Measurements from ENCODE around the gene OR5V1. TPM values are rescaled to one million over a fixed set of nuclear protein-coding genes. Genes with fewer than 3 reads are reported as not detected.

Gene OR5V1
- total and polyA plus RNA-seq, 2 donors (not counting 1 experiment from before 2014, with no cell fraction given) = not detected

GRCh38 chr6:29345380-29345779 is 23.3 kb downstream of the OR5V1 start:
- DNase-seq (no peak), ATAC-seq (ENCODE audit: low read depth) (no peak)
- Histone ChIP-seq H3K4me3 (ENCODE audit: control extremely low read depth in 1 of 5, extremely low read depth in 1 of 5, insufficient read depth in 1 of 5, low read depth in 2 of 5, low read length in 4 of 5) (no peak overlapping the region), H3K36me3 (replicated peaks in 1 of 2; ENCODE audit: control extremely low read depth in 1 of 2, control insufficient read depth in 1 of 2, extremely low read depth in 1 of 2, insufficient read depth in 2 of 2, low read length in 1 of 2) (no peaks in the 10 kb centered on the region), H3K79me2 (ENCODE audit: control insufficient read depth, insufficient read depth, low read length) (no peaks in the 10 kb centered on the region), H3K9ac (ENCODE audit: low read length) (no peak overlapping the region), H3K9me3 (ENCODE audit: control extremely low read depth in 1 of 3, control insufficient read depth in 2 of 3, insufficient read depth in 1 of 3, low read length in 2 of 3) (peaks cover 0 to 2% (median 0%) of the 10 kb centered on the region in 3 donors), H3K4me2 (replicated peaks; ENCODE audit: low read depth, low read length, poor library complexity, severe bottlenecking) (no peak overlapping the region), H4K20me1 (ENCODE audit: control insufficient read depth, insufficient read depth, low read length, poor library complexity, severe bottlenecking) (no peaks in the 10 kb centered on the region), H2AFZ (ENCODE audit: insufficient read depth, low read depth, low read length, poor library complexity, severe bottlenecking) (no peak overlapping the region), H3K4me1 (ENCODE audit: control insufficient read depth in 2 of 2, insufficient read depth in 2 of 2, low read length in 2 of 2) (no peaks in the 10 kb centered on the region), H3K27me3 (replicated peaks in 1 of 4; ENCODE audit: control extremely low read depth in 1 of 4, control insufficient read depth in 3 of 4, insufficient read depth in 4 of 4, low read length in 3 of 4) (no peaks in the 10 kb centered on the region), H3K27ac (ENCODE audit: low read length in 2 of 2) (no peak overlapping the region)
- Mint-ChIP-seq H3K9me3 (ENCODE audit: insufficient read depth) (peaks cover 2% of the 10 kb centered on the region), H3K4me1 (no peaks in the 10 kb centered on the region), H3K27me3 (peaks cover 11% of the 10 kb centered on the region), H3K4me3 (no peak overlapping the region), H3K27ac (no peak overlapping the region)
- WGBS (ENCODE audit: insufficient coverage) = no CpG with 5 or more reads among the region's 3 CpGs
- ChIA-PET POLR2A (no interaction called here), CTCF (no interaction called here)
- TF ChIP-seq, protein P1, sequence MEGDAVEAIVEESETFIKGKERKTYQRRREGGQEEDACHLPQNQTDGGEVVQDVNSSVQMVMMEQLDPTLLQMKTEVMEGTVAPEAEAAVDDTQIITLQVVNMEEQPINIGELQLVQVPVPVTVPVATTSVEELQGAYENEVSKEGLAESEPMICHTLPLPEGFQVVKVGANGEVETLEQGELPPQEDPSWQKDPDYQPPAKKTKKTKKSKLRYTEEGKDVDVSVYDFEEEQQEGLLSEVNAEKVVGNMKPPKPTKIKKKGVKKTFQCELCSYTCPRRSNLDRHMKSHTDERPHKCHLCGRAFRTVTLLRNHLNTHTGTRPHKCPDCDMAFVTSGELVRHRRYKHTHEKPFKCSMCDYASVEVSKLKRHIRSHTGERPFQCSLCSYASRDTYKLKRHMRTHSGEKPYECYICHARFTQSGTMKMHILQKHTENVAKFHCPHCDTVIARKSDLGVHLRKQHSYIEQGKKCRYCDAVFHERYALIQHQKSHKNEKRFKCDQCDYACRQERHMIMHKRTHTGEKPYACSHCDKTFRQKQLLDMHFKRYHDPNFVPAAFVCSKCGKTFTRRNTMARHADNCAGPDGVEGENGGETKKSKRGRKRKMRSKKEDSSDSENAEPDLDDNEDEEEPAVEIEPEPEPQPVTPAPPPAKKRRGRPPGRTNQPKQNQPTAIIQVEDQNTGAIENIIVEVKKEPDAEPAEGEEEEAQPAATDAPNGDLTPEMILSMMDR (IDR thresholded peaks at IDR 0.05) = no peak
- TF ChIP-seq EZH2 (IDR thresholded peaks at IDR 0.05; ENCODE audit: borderline replicate concordance, insufficient read depth, low read depth, low read length, poor library complexity, severe bottlenecking) = no peak
- intact Hi-C loops (cut with micrococcal nuclease) = no loop called here

GRCh38 chr6:29336269-29336668 is 32.4 kb downstream of the OR5V1 start:
- H3K4me3 Mint-ChIP-seq = no peak overlapping the region
- H3K4me2 ChIP-seq (replicated peaks; ENCODE audit: low read depth, low read length, poor library complexity, severe bottlenecking) = no peak overlapping the region
- no peak overlapping the region for H3K4me3 ChIP-seq (ENCODE audit: control extremely low read depth in 1 of 5, extremely low read depth in 1 of 5, insufficient read depth in 1 of 5, low read depth in 2 of 5, low read length in 4 of 5)
- H3K9me3 ChIP-seq (ENCODE audit: control extremely low read depth in 1 of 3, control insufficient read depth in 2 of 3, insufficient read depth in 1 of 3, low read length in 2 of 3) = no peaks in the 10 kb centered on the region
- ChIA-PET CTCF (no interaction called here), POLR2A (no interaction called here)
- H3K27ac Mint-ChIP-seq = no peak overlapping the region
- H3K27me3 ChIP-seq (replicated peaks in 1 of 4; ENCODE audit: control extremely low read depth in 1 of 4, control insufficient read depth in 3 of 4, insufficient read depth in 4 of 4, low read length in 3 of 4) = no peaks in the 10 kb centered on the region
- intact Hi-C loops (cut with micrococcal nuclease) = no loop called here
- no peak overlapping the region for H3K27ac ChIP-seq (ENCODE audit: low read length in 2 of 2)
- no peaks in the 10 kb centered on the region for H3K79me2 ChIP-seq (ENCODE audit: control insufficient read depth, insufficient read depth, low read length)
- no peaks in the 10 kb centered on the region for H3K4me1 ChIP-seq (ENCODE audit: control insufficient read depth in 2 of 2, insufficient read depth in 2 of 2, low read length in 2 of 2)
- no peak overlapping the region for H3K9ac ChIP-seq (ENCODE audit: low read length)
- TF ChIP-seq, protein P1 (IDR thresholded peaks at IDR 0.05) = no peak
- TF ChIP-seq EZH2 (IDR thresholded peaks at IDR 0.05; ENCODE audit: borderline replicate concordance, insufficient read depth, low read depth, low read length, poor library complexity, severe bottlenecking) = no peak
- no peaks in the 10 kb centered on the region for H4K20me1 ChIP-seq (ENCODE audit: control insufficient read depth, insufficient read depth, low read length, poor library complexity, severe bottlenecking)
- DNase-seq = no peak
- WGBS (ENCODE audit: insufficient coverage) = no CpG with 5 or more reads among the region's 2 CpGs
- H3K4me1 Mint-ChIP-seq = no peaks in the 10 kb centered on the region
- peaks cover 2% of the 10 kb centered on the region for H3K9me3 Mint-ChIP-seq (ENCODE audit: insufficient read depth)
- no peak for ATAC-seq (ENCODE audit: low read depth)
- H2AFZ ChIP-seq (ENCODE audit: insufficient read depth, low read depth, low read length, poor library complexity, severe bottlenecking) = no peak overlapping the region
- H3K36me3 ChIP-seq (replicated peaks in 1 of 2; ENCODE audit: control extremely low read depth in 1 of 2, control insufficient read depth in 1 of 2, extremely low read depth in 1 of 2, insufficient read depth in 2 of 2, low read length in 1 of 2) = no peaks in the 10 kb centered on the region
- H3K27me3 Mint-ChIP-seq = peaks cover 36% of the 10 kb centered on the region
